DND-41 (cell line): ENCODE measurements around the gene DND1.

ENCODE experiments used
- CTCF ChIP-seq: IDR thresholded peaks from 2 replicates; pipeline ENCODE4 v1.5.1; 2012; ENCODE audit warnings: borderline replicate concordance, low read length, moderate library complexity, mild to moderate bottlenecking; ENCODE audit not compliant: poor library complexity, severe bottlenecking; ENCODE audit errors: extremely low read depth
- EZH2 ChIP-seq: IDR thresholded peaks from 3 replicates; pipeline ENCODE4 v1.6.1; 2012; ENCODE audit warnings: borderline replicate concordance, low read depth, mild to moderate bottlenecking, moderate library complexity, low read length, inconsistent platforms; ENCODE audit not compliant: severe bottlenecking

GRCh38 chr5:140637371-140638100, 35.8 kb downstream of the DND1 start:
- TF ChIP-seq EZH2 (no peak), CTCF (no peak)
